Liver (tissue), 3 donors: ENCODE data around the gene USP21.

Experiments used
- EGR1 ChIP-seq, 2 donors: IDR thresholded peaks; 2 replicates each; pipeline ENCODE4 v1.6.1; 2016 to 2018; ENCODE audit warnings: antibody characterized with exemption in 2 of 2, low read depth in 2 of 2
- FOXA1 ChIP-seq: IDR thresholded peaks from 2 replicates; pipeline ENCODE4 v1.6.1; 2016; ENCODE audit warnings: antibody characterized with exemption
- GABPA ChIP-seq, 2 donors: IDR thresholded peaks in 1 of 2; conservative IDR thresholded peaks in 1 of 2; 2 replicates each; pipeline ENCODE4 v1.6.1; 2016; ENCODE audit warnings: antibody characterized with exemption in 2 of 2, mild to moderate bottlenecking in 1 of 2, moderate library complexity in 1 of 2
- JUND ChIP-seq, 2 donors: IDR thresholded peaks; 2 replicates each; pipeline ENCODE4 v1.6.1; 2016; ENCODE audit warnings: antibody characterized with exemption in 2 of 2
- TAF1 ChIP-seq: conservative IDR thresholded peaks from 2 replicates; pipeline ENCODE4 v1.6.1; 2016; ENCODE audit warnings: antibody characterized with exemption, mild to moderate bottlenecking
- TF ChIP-seq, protein P1 (sequence below): fragments of 150-350 bp; IDR thresholded peaks from 2 replicates; pipeline ENCODE4 v1.5.1; 2017; ENCODE audit warnings: improper control_type of control experiment, low read depth, low read length; ENCODE audit not compliant: missing input control
- TF ChIP-seq, protein P2 (sequence below): IDR thresholded peaks from 2 replicates; pipeline ENCODE4 v1.6.1; 2016; ENCODE audit warnings: antibody characterized with exemption, mild to moderate bottlenecking
- TF ChIP-seq, protein P3 (sequence below): IDR thresholded peaks from 2 replicates; pipeline ENCODE4 v1.6.1; 2016; ENCODE audit warnings: antibody characterized with exemption
- donor health status: healthy.
- donor health status: healthy.

DNA sequence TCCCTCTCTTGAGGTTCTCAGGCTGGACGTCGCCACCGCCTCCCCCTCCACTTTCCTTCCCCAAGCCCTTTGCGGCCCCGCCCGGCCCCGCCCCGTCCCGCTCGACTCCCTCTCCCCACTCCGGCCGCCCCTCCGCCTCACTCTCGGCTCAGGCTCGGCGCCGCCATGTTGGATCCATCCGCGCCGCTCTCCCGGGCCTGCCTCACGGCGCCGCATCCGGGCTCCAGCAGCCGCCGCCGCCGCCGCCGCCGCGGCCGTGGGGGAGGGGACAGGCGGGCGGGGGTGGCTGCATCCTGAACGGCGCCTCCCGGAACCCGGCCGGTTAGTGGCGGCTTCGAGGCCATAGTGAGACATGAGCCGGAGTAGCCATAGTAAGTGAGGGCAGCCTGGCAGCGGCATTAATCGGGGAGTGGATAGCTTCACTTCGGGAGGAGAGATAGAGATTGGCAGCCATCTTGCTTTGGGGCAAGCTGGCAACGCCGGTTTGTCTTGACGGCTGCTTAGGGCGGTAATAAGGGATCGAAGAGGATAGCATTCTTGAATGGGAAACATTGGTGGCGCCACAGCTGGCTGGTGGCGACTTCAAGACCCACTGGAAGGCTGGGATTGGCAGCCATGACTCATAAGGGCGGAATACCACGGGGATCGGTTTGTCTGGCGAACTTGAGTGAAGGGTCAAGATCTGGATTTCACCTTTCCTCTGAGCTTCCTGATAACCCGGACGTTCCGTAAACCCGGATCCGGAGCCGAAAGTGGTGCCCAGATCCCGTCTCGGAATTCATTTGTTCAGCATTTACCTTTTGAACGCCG, 26.7 kb upstream of the USP21 start, which contains the start of gene DEDD:
- TF ChIP-seq, protein P1, sequence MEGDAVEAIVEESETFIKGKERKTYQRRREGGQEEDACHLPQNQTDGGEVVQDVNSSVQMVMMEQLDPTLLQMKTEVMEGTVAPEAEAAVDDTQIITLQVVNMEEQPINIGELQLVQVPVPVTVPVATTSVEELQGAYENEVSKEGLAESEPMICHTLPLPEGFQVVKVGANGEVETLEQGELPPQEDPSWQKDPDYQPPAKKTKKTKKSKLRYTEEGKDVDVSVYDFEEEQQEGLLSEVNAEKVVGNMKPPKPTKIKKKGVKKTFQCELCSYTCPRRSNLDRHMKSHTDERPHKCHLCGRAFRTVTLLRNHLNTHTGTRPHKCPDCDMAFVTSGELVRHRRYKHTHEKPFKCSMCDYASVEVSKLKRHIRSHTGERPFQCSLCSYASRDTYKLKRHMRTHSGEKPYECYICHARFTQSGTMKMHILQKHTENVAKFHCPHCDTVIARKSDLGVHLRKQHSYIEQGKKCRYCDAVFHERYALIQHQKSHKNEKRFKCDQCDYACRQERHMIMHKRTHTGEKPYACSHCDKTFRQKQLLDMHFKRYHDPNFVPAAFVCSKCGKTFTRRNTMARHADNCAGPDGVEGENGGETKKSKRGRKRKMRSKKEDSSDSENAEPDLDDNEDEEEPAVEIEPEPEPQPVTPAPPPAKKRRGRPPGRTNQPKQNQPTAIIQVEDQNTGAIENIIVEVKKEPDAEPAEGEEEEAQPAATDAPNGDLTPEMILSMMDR, result no peak
- TF ChIP-seq, protein P2, sequence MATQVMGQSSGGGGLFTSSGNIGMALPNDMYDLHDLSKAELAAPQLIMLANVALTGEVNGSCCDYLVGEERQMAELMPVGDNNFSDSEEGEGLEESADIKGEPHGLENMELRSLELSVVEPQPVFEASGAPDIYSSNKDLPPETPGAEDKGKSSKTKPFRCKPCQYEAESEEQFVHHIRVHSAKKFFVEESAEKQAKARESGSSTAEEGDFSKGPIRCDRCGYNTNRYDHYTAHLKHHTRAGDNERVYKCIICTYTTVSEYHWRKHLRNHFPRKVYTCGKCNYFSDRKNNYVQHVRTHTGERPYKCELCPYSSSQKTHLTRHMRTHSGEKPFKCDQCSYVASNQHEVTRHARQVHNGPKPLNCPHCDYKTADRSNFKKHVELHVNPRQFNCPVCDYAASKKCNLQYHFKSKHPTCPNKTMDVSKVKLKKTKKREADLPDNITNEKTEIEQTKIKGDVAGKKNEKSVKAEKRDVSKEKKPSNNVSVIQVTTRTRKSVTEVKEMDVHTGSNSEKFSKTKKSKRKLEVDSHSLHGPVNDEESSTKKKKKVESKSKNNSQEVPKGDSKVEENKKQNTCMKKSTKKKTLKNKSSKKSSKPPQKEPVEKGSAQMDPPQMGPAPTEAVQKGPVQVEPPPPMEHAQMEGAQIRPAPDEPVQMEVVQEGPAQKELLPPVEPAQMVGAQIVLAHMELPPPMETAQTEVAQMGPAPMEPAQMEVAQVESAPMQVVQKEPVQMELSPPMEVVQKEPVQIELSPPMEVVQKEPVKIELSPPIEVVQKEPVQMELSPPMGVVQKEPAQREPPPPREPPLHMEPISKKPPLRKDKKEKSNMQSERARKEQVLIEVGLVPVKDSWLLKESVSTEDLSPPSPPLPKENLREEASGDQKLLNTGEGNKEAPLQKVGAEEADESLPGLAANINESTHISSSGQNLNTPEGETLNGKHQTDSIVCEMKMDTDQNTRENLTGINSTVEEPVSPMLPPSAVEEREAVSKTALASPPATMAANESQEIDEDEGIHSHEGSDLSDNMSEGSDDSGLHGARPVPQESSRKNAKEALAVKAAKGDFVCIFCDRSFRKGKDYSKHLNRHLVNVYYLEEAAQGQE, result no peak
- TF ChIP-seq JUND (IDR thresholded peaks at IDR 0.05) (peak; percentile 87 to 95), EGR1 (IDR thresholded peaks at IDR 0.05; ENCODE audit: low read depth in 2 of 2) (peak; percentile 54 to 71), FOXA1 (no peak), TAF1 (peak; percentile 72), GABPA (IDR thresholded peaks at IDR 0.05 in 1 of 2, conservative IDR thresholded peaks at IDR 0.05 in 1 of 2) (peak; percentile 44 to 76)
- TF ChIP-seq, protein P3, sequence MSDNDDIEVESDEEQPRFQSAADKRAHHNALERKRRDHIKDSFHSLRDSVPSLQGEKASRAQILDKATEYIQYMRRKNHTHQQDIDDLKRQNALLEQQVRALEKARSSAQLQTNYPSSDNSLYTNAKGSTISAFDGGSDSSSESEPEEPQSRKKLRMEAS, result peak; percentile 82
